GM23338 (cell line): ENCODE measurements around the gene FMC1. TPM values are rescaled to one million over a fixed set of nuclear protein-coding genes. Genes with fewer than 3 reads are reported as not detected.

Experiments
- ATAC-seq: fragments of 200-7000 bp; cut with Tn5 transposase; 3 replicates; pipeline ENCODE4 v1.9.1; 2020
- DNase-seq: peaks from one replicate; pipeline ENCODE4 v3.0.0-alpha.2; 2015; ENCODE audit warnings: low spot score
- H2AFZ ChIP-seq: fragments of 200-600 bp; sonication (generic); 2 replicates; pipeline ENCODE4 v1.8.0; 2016; ENCODE audit warnings: antibody characterized with exemption, mild to moderate bottlenecking, moderate library complexity
- H3F3A ChIP-seq: fragments of 200-600 bp; sonication (generic); replicated peaks from 2 replicates; pipeline ENCODE4 v1.8.0; 2017; ENCODE audit warnings: antibody characterized with exemption, mixed run types, low read depth
- H3K27ac ChIP-seq: fragments of 200-600 bp; sonication (generic); 2 replicates; pipeline ENCODE4 v1.6.1; 2016; ENCODE audit warnings: low read depth
- H3K27me3 ChIP-seq: fragments of 200-600 bp; sonication (generic); 2 replicates; pipeline ENCODE4 v1.8.0; 2016; ENCODE audit warnings: mild to moderate bottlenecking, mixed run types, moderate library complexity; ENCODE audit not compliant: insufficient read depth
- H3K36me3 ChIP-seq: fragments of 200-600 bp; sonication (generic); 2 replicates; pipeline ENCODE4 v1.8.0; 2016; ENCODE audit warnings: mild to moderate bottlenecking; ENCODE audit not compliant: insufficient read depth
- H3K4me1 ChIP-seq: fragments of 200-600 bp; sonication (generic); 2 replicates; pipeline ENCODE4 v1.8.0; 2016; ENCODE audit warnings: mild to moderate bottlenecking, moderate library complexity; ENCODE audit not compliant: insufficient read depth
- H3K4me2 ChIP-seq: fragments of 200-600 bp; sonication (generic); 2 replicates; pipeline ENCODE4 v1.7.1; 2017; ENCODE audit warnings: mixed run types
- H3K4me3 ChIP-seq: fragments of 200-600 bp; sonication (generic); 2 replicates; pipeline ENCODE4 v1.6.1; 2016; ENCODE audit warnings: mixed run types
- H3K79me2 ChIP-seq: fragments of 200-600 bp; sonication (generic); replicated peaks from 2 replicates; pipeline ENCODE4 v1.8.0; 2017; ENCODE audit warnings: mild to moderate bottlenecking; ENCODE audit not compliant: insufficient read depth
- H3K9me2 ChIP-seq: fragments of 200-600 bp; sonication (generic); 2 replicates; pipeline ENCODE4 v1.8.0; 2017; ENCODE audit not compliant: insufficient read depth
- H4K20me1 ChIP-seq: fragments of 200-600 bp; sonication (generic); replicated peaks from 2 replicates; pipeline ENCODE4 v1.8.0; 2017; ENCODE audit warnings: mild to moderate bottlenecking; ENCODE audit not compliant: insufficient read depth
- H3K27ac Mint-ChIP-seq: 2 replicates; pipeline ENCODE4 v1.8.0; 2020; ENCODE audit warnings: inconsistent platforms, mild to moderate bottlenecking, moderate library complexity, mixed read lengths
- H3K27me3 Mint-ChIP-seq: 3 replicates; pipeline ENCODE4 v1.8.0; 2022; ENCODE audit warnings: low read depth, mild to moderate bottlenecking, moderate library complexity, mixed read lengths, inconsistent platforms; ENCODE audit not compliant: insufficient read depth, poor library complexity
- H3K36me3 Mint-ChIP-seq: 3 replicates; pipeline ENCODE4 v1.8.0; 2021; ENCODE audit warnings: low read depth, mild to moderate bottlenecking, inconsistent platforms, moderate library complexity, mixed read lengths
- H3K4me1 Mint-ChIP-seq: 3 replicates; pipeline ENCODE4 v1.8.0; 2020; ENCODE audit warnings: mild to moderate bottlenecking, inconsistent platforms, mixed read lengths
- H3K4me3 Mint-ChIP-seq: 3 replicates; pipeline ENCODE4 v1.8.0; 2021; ENCODE audit warnings: moderate library complexity, mild to moderate bottlenecking, inconsistent platforms, mixed read lengths
- H3K9me3 Mint-ChIP-seq: 3 replicates; pipeline ENCODE4 v1.8.0; 2020; ENCODE audit warnings: moderate library complexity, mild to moderate bottlenecking, inconsistent platforms, mixed read lengths
- CREB1 ChIP-seq: fragments of 250-450 bp; sonication (Bioruptor Pico); IDR thresholded peaks from 2 replicates; pipeline ENCODE4 v1.5.0; 2020; ENCODE audit warnings: low read depth, mild to moderate bottlenecking, moderate library complexity
- CTCF ChIP-seq, 2 experiments: fragments of 200-600 bp in 1 of 2; sonication (generic) in 1 of 2; conservative IDR thresholded peaks; 2 replicates each; pipeline versions ENCODE4 v1.5.1 to v1.6.1; 2016 to 2017; ENCODE audit warnings: antibody characterized with exemption in 2 of 2, low read depth in 2 of 2, mild to moderate bottlenecking in 2 of 2, moderate library complexity in 1 of 2
- ETS1 ChIP-seq: IDR thresholded peaks from 2 replicates; pipeline ENCODE4 v1.6.1; 2016; ENCODE audit warnings: antibody characterized with exemption
- EZH2 ChIP-seq: fragments of 200-600 bp; sonication (generic); IDR thresholded peaks from one replicate; pipeline ENCODE4 v1.8.0; 2017; ENCODE audit warnings: antibody characterized with exemption, mild to moderate bottlenecking, low read depth; ENCODE audit not compliant: unreplicated experiment
- EZH2phosphoT487 ChIP-seq: fragments of 200-600 bp; sonication (generic); IDR thresholded peaks from one replicate; pipeline ENCODE4 v1.8.1; 2018; ENCODE audit warnings: antibody characterized with exemption; ENCODE audit not compliant: unreplicated experiment
- JUNB ChIP-seq: IDR thresholded peaks from one replicate; pipeline ENCODE4 v1.6.1; 2016; ENCODE audit warnings: antibody characterized with exemption; ENCODE audit not compliant: unreplicated experiment
- NANOG ChIP-seq: IDR thresholded peaks from 2 replicates; pipeline ENCODE4 v1.6.1; 2016; ENCODE audit warnings: antibody characterized with exemption, borderline replicate concordance
- POLR2AphosphoS5 ChIP-seq: IDR thresholded peaks from 2 replicates; pipeline ENCODE4 v1.6.1; 2016; ENCODE audit warnings: antibody characterized with exemption, low read depth
- REST ChIP-seq: IDR thresholded peaks from one replicate; pipeline ENCODE4 v1.6.1; 2018; ENCODE audit warnings: antibody characterized with exemption; ENCODE audit not compliant: unreplicated experiment
- ZNF114 ChIP-seq: fragments of 250-450 bp; sonication (Bioruptor Pico); IDR thresholded peaks from 2 replicates; pipeline ENCODE4 v1.5.0; 2020; ENCODE audit warnings: mild to moderate bottlenecking, moderate library complexity
- ZNF331 ChIP-seq: fragments of 250-450 bp; sonication (Bioruptor Pico); IDR thresholded peaks from 2 replicates; pipeline ENCODE4 v1.5.0; 2020; ENCODE audit warnings: low read depth, mild to moderate bottlenecking, moderate library complexity
- ZNF462 ChIP-seq: fragments of 250-450 bp; sonication (Bioruptor Pico); IDR thresholded peaks from 2 replicates; pipeline ENCODE4 v1.5.0; 2020; ENCODE audit warnings: mild to moderate bottlenecking, moderate library complexity
- polyA plus RNA-seq: library from polyadenylated mRNA; unstranded; fragments of >200 nt; fragmentation: Nextera tagmentation; extraction: Ambion mirVana; gene quantifications from 2 replicates; pipeline ENCODE4 v1.2.1, GENCODE V29; 2016
- total RNA-seq: library from RNA; depleted of rRNA; stranded (reverse); fragments of >200 nt; shearing (Covaris generic); gene quantifications from 2 replicates; pipeline ENCODE4 v1.2.3, GENCODE V29; 2014

Gene FMC1
- total and polyA plus RNA-seq, 2 experiments from 2014 or later, result 4.8 to 70.5 TPM

- no peaks in the 10 kb centered on the region for H3K9me2 ChIP-seq
- H3K4me3 ChIP-seq, result no peak overlapping the region
- Mint-ChIP-seq H3K9me3 (no peaks in the 10 kb centered on the region), H3K36me3 (peaks cover 6% of the 10 kb centered on the region; the same call in 2 of the 3 replicates), H3K4me3 (no peak overlapping the region), H3K27me3 (peaks cover 3% of the 10 kb centered on the region), H3K27ac (no peak overlapping the region), H3K4me1 (peaks cover 4% of the 10 kb centered on the region; the same call in 2 of the 3 replicates)
- no peak overlapping the region for H3K4me2 ChIP-seq
- H2AFZ ChIP-seq, result no peak overlapping the region
- ATAC-seq (no peak), DNase-seq (no peak)
- H3K4me1 ChIP-seq, result no peaks in the 10 kb centered on the region
- no peaks in the 10 kb centered on the region for H4K20me1 ChIP-seq
- H3K27me3 ChIP-seq, result no peaks in the 10 kb centered on the region
- H3K79me2 ChIP-seq, result no peaks in the 10 kb centered on the region
- no peak overlapping the region for H3K27ac ChIP-seq
- no peak for TF ChIP-seq NANOG
- TF ChIP-seq CREB1 (CRISPR knock-in tag), result no peak
- no peak for TF ChIP-seq CTCF (conservative IDR thresholded peaks at IDR 0.05; ENCODE audit: low read depth in 2 of 2)
- TF ChIP-seq ETS1, result no peak
- TF ChIP-seq ZNF114 (CRISPR knock-in tag), result no peak
- TF ChIP-seq JUNB, result no peak
- TF ChIP-seq EZH2phosphoT487, result no peak
- TF ChIP-seq REST, result no peak
- TF ChIP-seq ZNF462 (CRISPR knock-in tag), result no peak
- TF ChIP-seq POLR2AphosphoS5, result no peak
- no peak for TF ChIP-seq ZNF331
- TF ChIP-seq EZH2, result no peak
- H3F3A ChIP-seq, result no peaks in the 10 kb centered on the region
- no peaks in the 10 kb centered on the region for H3K36me3 ChIP-seq
These were observed 36.6 kb upstream of the FMC1 start for GRCh38 chr7:139304517-139304916.
